Adrenal gland (tissue), 12 donors: ENCODE results near the gene SPOCK2. TPM values are rescaled to one million over a fixed set of nuclear protein-coding genes. Genes with fewer than 3 reads are reported as not detected.

Source experiments
- DNase-seq, 7 donors: peaks; one replicate each; pipeline ENCODE4 v3.0.0-alpha.2; 2019 to 2020
- H3K27ac ChIP-seq, 5 donors: fragments of 200-600 bp; sonication (generic) in 4 of 5; 1 replicate in 3 of 5; 2 replicates in 2 of 5; pipeline versions ENCODE4 v1.5.1 to v1.8.0; 2016 to 2020; ENCODE audit warnings: mild to moderate bottlenecking in 1 of 5
- H3K27me3 ChIP-seq: fragments of 200-600 bp; 2 replicates; pipeline ENCODE4 v1.8.0; 2021
- H3K36me3 ChIP-seq, 2 donors: fragments of 200-600 bp; replicated peaks in 1 of 2; 1 replicate in 1 of 2; 2 replicates in 1 of 2; pipeline versions ENCODE4 v1.5.1 to v1.8.0; 2018 to 2022
- H3K4me1 ChIP-seq, 2 donors: fragments of 200-600 bp; replicated peaks in 1 of 2; 1 replicate in 1 of 2; 2 replicates in 1 of 2; pipeline versions ENCODE4 v1.5.1 to v1.8.0; 2018 to 2021
- H3K4me3 ChIP-seq, 4 donors: fragments of 200-600 bp; sonication (generic) in 3 of 4; one replicate each; pipeline ENCODE4 v1.5.1; 2016 to 2018
- H3K9me3 ChIP-seq, 3 donors: fragments of 200-600 bp; sonication (generic) in 1 of 3; replicated peaks in 1 of 3; 1 replicate in 2 of 3; 2 replicates in 1 of 3; pipeline versions ENCODE4 v1.5.1 to v1.8.0; 2016 to 2021
- CTCF ChIP-seq, 6 experiments: fragments of 450-650 bp in 4 of 6; fragments of 200-600 bp in 2 of 6; sonication (generic) in 1 of 6; IDR thresholded peaks; 1 replicate in 5 of 6; 2 replicates in 1 of 6; pipeline versions ENCODE4 v1.5.1 to v1.8.0; 2016 to 2021; ENCODE audit warnings: antibody characterized with exemption in 6 of 6, mild to moderate bottlenecking in 2 of 6, moderate library complexity in 1 of 6
- POLR2A ChIP-seq, 2 donors: fragments of 450-650 bp; IDR thresholded peaks; one replicate each; pipeline ENCODE4 v1.6.1; 2017; ENCODE audit warnings: antibody characterized with exemption in 2 of 2, mild to moderate bottlenecking in 2 of 2, moderate library complexity in 1 of 2
- WGBS, 4 donors: extraction: QIAGEN DNeasy Blood & Tissue Kit in 2 of 4; methylation state at CpG; one replicate each; pipeline versions ENCODE4 v1.1.5 to v1.1.7; 2013 to 2017; 5-methylcytosine and 5-hydroxymethylcytosine counted together
- intact Hi-C, 2 donors: fragments of 100-400 bp; cut with DNase I; formaldehyde crosslinking; loops; one replicate each; pipeline versions ENCODE4 v1.14.1 to v1.15.0; 2022 to 2023
- polyA plus RNA-seq, 3 donors: library from polyadenylated mRNA; stranded (reverse); fragments of 200-250 nt in 2 of 3; fragments of 350-450 nt in 1 of 3; fragmentation: Illumina TruSeq in 1 of 3; extraction: RNeasy Lipid Tissue Mini Kit (QIAGEN cat#74804) in 1 of 3; gene quantifications; one replicate each; pipeline ENCODE4 v1.2.3, GENCODE V29; 2013 to 2014
- total RNA-seq, 9 donors: library from RNA; depleted of rRNA in 4 of 9; stranded (reverse); fragments of >200 nt in 4 of 9; fragments of 120-200 nt in 1 of 9; fragmentation: NEBNext Ultra II Directional in 1 of 9; extraction: Animal tissue kit (Norgen Biotek cat#: 25700) in 1 of 9; gene quantifications; one replicate each; pipeline versions ENCODE4 v1.1.0 to v1.2.4, GENCODE V29; 2013 to 2023
- donor health status: healthy with polysubstance abuse.
- donor health status: Bipolar disorder and iron deficiency.
- donor health status: DM: yes; HTN: yes; CAD: no.
- donor health status: DM: no; HTN: no; CAD: no.
- donor health status: DM: no; HTN: no; CAD: no.
- donor health status: DM: yes; HTN: yes; CAD: no.

Gene SPOCK2
- total and polyA plus RNA-seq, 12 donors = 11.7 to 68.9 (median 37.4) TPM

- 65 to 77% (median 68%) methylated on average over 3 of the region's 3 CpGs for WGBS, 4 donors
- Histone ChIP-seq H3K4me3 (no peak overlapping the region), H3K27ac (no peak overlapping the region), H3K4me1 (peaks cover 7 to 18% of the 10 kb centered on the region in 2 donors), H3K9me3 (no peaks in the 10 kb centered on the region), H3K36me3 (peaks cover 0 to 4% of the 10 kb centered on the region in 2 donors), H3K27me3 (no peaks in the 10 kb centered on the region)
- intact Hi-C loops = no loop called here
- no peak for DNase-seq
- TF ChIP-seq CTCF (IDR thresholded peaks at IDR 0.05) (no peak), POLR2A (IDR thresholded peaks at IDR 0.05) (no peak)
These were observed 19.1 kb upstream of the SPOCK2 start for GRCh38 chr10:72107325-72108003.

DNA sequence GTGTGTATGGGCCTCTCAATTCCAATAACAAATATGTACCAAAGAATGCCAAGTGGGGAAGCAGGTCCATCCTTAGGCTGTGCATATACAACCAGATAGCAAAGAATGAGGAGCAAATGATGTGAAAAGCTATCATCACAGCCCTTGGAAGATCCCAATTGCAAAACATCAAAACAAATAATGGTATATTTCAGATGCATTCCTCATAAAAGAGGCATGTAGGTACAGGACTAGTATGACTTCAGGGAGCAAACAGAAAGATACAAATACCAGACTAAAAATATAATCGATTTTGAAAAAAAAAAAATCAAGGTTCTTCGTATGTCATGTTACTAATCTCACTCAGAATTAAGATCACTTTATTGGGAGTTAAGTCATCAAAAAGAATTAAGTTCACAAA is 18.5 kb upstream of the SPOCK2 start:
- TF ChIP-seq POLR2A (IDR thresholded peaks at IDR 0.05) = no peak
- no peak for TF ChIP-seq CTCF (IDR thresholded peaks at IDR 0.05)
- Histone ChIP-seq H3K4me1 (peaks cover 7 to 18% of the 10 kb centered on the region in 2 donors), H3K4me3 (no peak overlapping the region), H3K9me3 (no peaks in the 10 kb centered on the region), H3K36me3 (peaks cover 0 to 9% of the 10 kb centered on the region in 2 donors), H3K27ac (no peak overlapping the region), H3K27me3 (no peaks in the 10 kb centered on the region)
- no peak for DNase-seq
- 69 to 83% (median 76%) methylated on average over 2 of the region's 2 CpGs for WGBS, 4 donors
- intact Hi-C loops = no loop called here

DNA sequence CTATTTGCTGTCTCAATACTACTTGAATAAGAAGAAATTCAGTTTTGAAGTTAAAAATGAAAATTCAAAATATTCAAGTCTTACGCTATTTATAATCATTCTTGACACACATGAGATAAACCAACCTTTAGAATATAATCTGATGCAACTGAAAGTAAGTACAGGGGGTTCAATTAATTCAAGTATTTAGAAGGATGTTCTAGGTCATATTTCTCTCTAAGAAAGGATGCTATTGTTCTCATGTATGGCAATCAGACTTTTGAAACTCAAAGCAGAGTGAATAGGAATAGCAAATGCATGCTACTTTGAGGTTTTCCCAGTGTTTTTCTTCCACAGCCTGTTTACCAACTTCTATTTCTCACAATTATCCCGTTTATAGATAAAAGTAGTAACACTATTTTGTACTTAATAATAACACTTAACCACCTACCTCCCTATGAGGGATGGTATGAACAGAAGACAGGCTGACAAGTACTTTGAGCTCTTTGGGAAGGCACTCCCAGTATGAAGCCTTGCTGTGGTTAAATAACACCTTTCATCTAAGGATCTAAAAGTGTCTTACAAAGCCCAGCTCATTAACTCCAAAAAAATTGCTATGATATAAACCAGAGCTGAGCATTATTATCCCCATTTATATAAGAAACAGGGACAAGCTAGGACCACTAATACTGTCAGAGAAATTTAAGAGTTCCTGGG is 18.0 kb upstream of the SPOCK2 start:
- Histone ChIP-seq H3K4me3 (no peak overlapping the region), H3K27me3 (no peaks in the 10 kb centered on the region), H3K9me3 (no peaks in the 10 kb centered on the region), H3K36me3 (peaks cover 0 to 15% of the 10 kb centered on the region in 2 donors), H3K4me1 (peaks cover 7 to 18% of the 10 kb centered on the region in 2 donors), H3K27ac (no peak overlapping the region)
- intact Hi-C loops = no loop called here
- 81 to 94% (median 91%) methylated on average over 2 of the region's 2 CpGs for WGBS, 4 donors
- TF ChIP-seq CTCF (IDR thresholded peaks at IDR 0.05) (no peak), POLR2A (IDR thresholded peaks at IDR 0.05) (no peak)
- no peak for DNase-seq

- no peak for DNase-seq
- intact Hi-C loops = no loop called here
- peaks cover 7 to 18% of the 10 kb centered on the region in 2 donors for H3K4me1 ChIP-seq
- no peak overlapping the region for H3K27ac ChIP-seq
- no peak for TF ChIP-seq POLR2A (IDR thresholded peaks at IDR 0.05)
- TF ChIP-seq CTCF (IDR thresholded peaks at IDR 0.05) = no peak
- H3K27me3 ChIP-seq = no peaks in the 10 kb centered on the region
- 90 to 94% (median 90%) methylated on average over 5 of the region's 5 CpGs for WGBS, 4 donors
- H3K9me3 ChIP-seq = no peaks in the 10 kb centered on the region
- peaks cover 0 to 19% of the 10 kb centered on the region in 2 donors for H3K36me3 ChIP-seq
- no peak overlapping the region for H3K4me3 ChIP-seq
These were observed 17.4 kb upstream of the SPOCK2 start for GRCh38 chr10:72105710-72106109.
